ENCODE data around the gene KBTBD8. TPM values are rescaled to one million over a fixed set of nuclear protein-coding genes. Genes with fewer than 3 reads are reported as not detected.

The KBTBD8 gene
- total and polyA plus RNA-seq, 2 of the 8 experiments (the other 6 are each of a cell fraction or from before 2014, with no cell fraction given): 3.2 to 23.9 TPM

DNA sequence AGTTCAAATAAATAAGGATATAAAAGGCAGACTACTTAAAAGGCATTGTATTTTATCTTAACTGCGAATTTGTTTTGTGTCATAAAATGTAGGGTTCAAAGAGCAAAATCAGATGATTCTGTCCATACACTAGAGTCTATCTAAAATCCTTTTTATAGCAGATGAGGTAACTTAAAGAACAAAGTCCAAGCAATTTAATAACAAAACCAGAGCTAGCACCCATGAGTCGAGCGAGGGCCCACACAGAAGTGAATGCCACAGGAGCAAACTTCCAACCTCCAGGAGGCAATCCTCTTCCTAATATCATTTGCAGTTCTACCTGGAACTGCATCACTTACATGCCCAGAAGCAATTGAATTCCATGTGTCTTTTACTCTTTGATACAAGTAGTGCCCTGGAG lies 35.4 kb upstream of the KBTBD8 start:
- peaks cover 0 to 3% (median 1%) of the 10 kb centered on the region in 4 experiments; a peak in 2 of 7 replicates for H3K4me1 ChIP-seq (replicated peaks in 1 of 4; ENCODE audit: control insufficient read depth in 3 of 4, insufficient read depth in 4 of 4, low read length in 3 of 4)
- no peak overlapping the region for H2AK5ac ChIP-seq (ENCODE audit: low read depth, low read length)
- H4K8ac ChIP-seq (ENCODE audit: extremely low read depth, insufficient read depth, low read length): no peak overlapping the region
- no peak overlapping the region for H2BK12ac ChIP-seq (ENCODE audit: low read depth, low read length)
- H3K27ac ChIP-seq (ENCODE audit: low read depth, low read length): no peak overlapping the region
- no peak overlapping the region for H2AFZ ChIP-seq (ENCODE audit: low read length)
- H2BK20ac ChIP-seq (ENCODE audit: low read length): no peak overlapping the region
- H3K9me3 ChIP-seq (ENCODE audit: insufficient read depth in 2 of 2, low read depth in 1 of 2, low read length in 1 of 2): no peaks in the 10 kb centered on the region
- no peak overlapping the region for H2BK120ac ChIP-seq (replicated peaks; ENCODE audit: low read depth, low read length)
- CTCF ChIA-PET (ENCODE audit: partially characterized antibody): interaction anchor here (1.2 kb wide), 1 partner anchor 8 kb away, joined by 3 read pairs; no protein-coding TSS in a partner anchor
- H3K9ac ChIP-seq (replicated peaks in 1 of 4; ENCODE audit: extremely low read depth in 1 of 4, low read depth in 3 of 4, low read length in 3 of 4): no peak overlapping the region
- H3K23ac ChIP-seq (ENCODE audit: insufficient read length): no peak overlapping the region
- H4K91ac ChIP-seq (replicated peaks; ENCODE audit: insufficient read length, low read length): no peak overlapping the region
- no peak overlapping the region for H3K18ac ChIP-seq (ENCODE audit: extremely low read depth, low read length)
- DNase-seq (ENCODE audit: low read depth in 1 of 2, low spot score in 2 of 2) (no peak), FAIRE-seq (no peak)
- WGBS, 2 experiments (ENCODE audit: extremely low coverage in 1 of 2, insufficient coverage in 1 of 2, insufficient read length in 1 of 2, insufficient replicate concordance in 2 of 2, low coverage in 1 of 2, low lambda C conversion rate in 2 of 2, missing lambda C conversion rate in 1 of 2): 77% methylated on average over 3 of the region's 3 CpGs; no CpG with 5 or more reads in 1 of the 2 experiments
- H3K56ac ChIP-seq (replicated peaks; ENCODE audit: insufficient read length, low read depth, low read length): no peak overlapping the region
- H4K5ac ChIP-seq (ENCODE audit: insufficient read length, low read depth, low read length): no peak overlapping the region
- no peaks in the 10 kb centered on the region for H4K20me1 ChIP-seq (replicated peaks in 1 of 2; ENCODE audit: control insufficient read depth in 1 of 2, insufficient read depth in 2 of 2, low read length in 2 of 2)
- TF ChIP-seq RBBP5 (IDR thresholded peaks at IDR 0.05; ENCODE audit: borderline replicate concordance, low read depth, low read length): no peak
- no peak for TF ChIP-seq SIN3A (conservative IDR thresholded peaks at IDR 0.05 in 1 of 2, IDR thresholded peaks at IDR 0.05 in 1 of 2; ENCODE audit: low read depth in 1 of 2, low read length in 2 of 2)
- TF ChIP-seq, protein P1, sequence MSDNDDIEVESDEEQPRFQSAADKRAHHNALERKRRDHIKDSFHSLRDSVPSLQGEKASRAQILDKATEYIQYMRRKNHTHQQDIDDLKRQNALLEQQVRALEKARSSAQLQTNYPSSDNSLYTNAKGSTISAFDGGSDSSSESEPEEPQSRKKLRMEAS (IDR thresholded peaks at IDR 0.05): no peak
- no peak for TF ChIP-seq MAFK (IDR thresholded peaks at IDR 0.05; ENCODE audit: low read depth, low read length)
- POLR2A ChIA-PET (ENCODE audit: partially characterized antibody): no interaction called here
- no peak overlapping the region for H2BK5ac ChIP-seq (ENCODE audit: low read depth, low read length)
- no peaks in the 10 kb centered on the region for H3K36me3 ChIP-seq (ENCODE audit: control insufficient read depth in 2 of 4, insufficient read depth in 4 of 4, low read length in 3 of 4)
- no peak overlapping the region for H3K4me2 ChIP-seq (ENCODE audit: insufficient read depth in 1 of 2, low read depth in 2 of 2, low read length in 2 of 2)
- H2BK15ac ChIP-seq (ENCODE audit: low read length): no peak overlapping the region
- H3K79me2 ChIP-seq (ENCODE audit: control insufficient read depth in 1 of 2, insufficient read depth in 2 of 2, low read length in 2 of 2): no peaks in the 10 kb centered on the region
- H3K23me2 ChIP-seq (ENCODE audit: low read depth, low read length): no peaks in the 10 kb centered on the region
- H3K79me1 ChIP-seq (ENCODE audit: low read depth, low read length): no peaks in the 10 kb centered on the region
- no peak overlapping the region for H3K4ac ChIP-seq (replicated peaks; ENCODE audit: insufficient read length, low read depth, low read length)
- H3K27me3 ChIP-seq (replicated peaks in 1 of 4; ENCODE audit: control insufficient read depth in 3 of 4, extremely low read depth in 1 of 4, insufficient read depth in 3 of 4, low read length in 3 of 4): no peaks in the 10 kb centered on the region
- H3K4me3 ChIP-seq (ENCODE audit: extremely low read depth in 1 of 4, insufficient read depth in 2 of 4, low read depth in 3 of 4, low read length in 4 of 4): no peak overlapping the region
- no peak overlapping the region for H3K14ac ChIP-seq (ENCODE audit: insufficient read length)
